MM.1S (cell line): ENCODE data around the gene FMN1.

Experiments
- CTCF ChIP-seq: fragments of 300-600 bp; sonication (generic); IDR thresholded peaks from 2 replicates; pipeline ENCODE4 v1.5.1; 2016; ENCODE audit warnings: antibody characterized with exemption, low read length, mixed read lengths
- EZH2 ChIP-seq: fragments of 300-600 bp; sonication (generic); optimal IDR thresholded peaks from 2 replicates; pipeline ENCODE3; 2017; ENCODE audit warnings: low read depth, mild to moderate bottlenecking, antibody characterized with exemption, low read length, mixed read lengths
- EZH2phosphoT487 ChIP-seq: fragments of 300-600 bp; sonication (generic); IDR thresholded peaks from 2 replicates; pipeline ENCODE4 v1.6.1; 2018; ENCODE audit warnings: antibody characterized with exemption, low read length

GRCh38 chr15:33019354-33019981, 175.0 kb downstream of the FMN1 start:
- TF ChIP-seq CTCF (no peak), EZH2 (no peak), EZH2phosphoT487 (no peak)
